H1 (cell line): ENCODE data around the gene BLTP1. TPM values are rescaled to one million over a fixed set of nuclear protein-coding genes. Genes with fewer than 3 reads are reported as not detected.

ENCODE experiments used
- MAX ChIP-seq: IDR thresholded peaks from 2 replicates; pipeline ENCODE4 v1.6.1; 2012; ENCODE audit warnings: inconsistent platforms
- polyA plus RNA-seq, 7 experiments: library from polyadenylated mRNA; depleted of rRNA in 3 of 7; stranded (reverse) in 5 of 7; unstranded in 2 of 7; fragments of >200 nt in 5 of 7; fragments of 200-250 nt in 2 of 7; gene quantifications; 1 replicate in 5 of 7; 2 replicates in 1 of 7; 4 replicates in 1 of 7; pipeline versions ENCODE4 v1.2.1 to v1.2.3, GENCODE V29; 2011 to 2013; ENCODE audit warnings: missing spikeins in 2 of 7, mixed read lengths in 2 of 7
- total RNA-seq: library from RNA; stranded (reverse); fragmentation: NEBNext Ultra II Directional; extraction: Animal tissue kit (Norgen Biotek cat#: 25700); gene quantifications from 2 replicates; pipeline ENCODE4 v1.2.1, GENCODE V29; 2021

Gene BLTP1
- total and polyA plus RNA-seq, 2 of the 8 experiments (the other 6 are each of a cell fraction or from before 2014, with no cell fraction given), result 14.0 to 27.9 TPM

DNA sequence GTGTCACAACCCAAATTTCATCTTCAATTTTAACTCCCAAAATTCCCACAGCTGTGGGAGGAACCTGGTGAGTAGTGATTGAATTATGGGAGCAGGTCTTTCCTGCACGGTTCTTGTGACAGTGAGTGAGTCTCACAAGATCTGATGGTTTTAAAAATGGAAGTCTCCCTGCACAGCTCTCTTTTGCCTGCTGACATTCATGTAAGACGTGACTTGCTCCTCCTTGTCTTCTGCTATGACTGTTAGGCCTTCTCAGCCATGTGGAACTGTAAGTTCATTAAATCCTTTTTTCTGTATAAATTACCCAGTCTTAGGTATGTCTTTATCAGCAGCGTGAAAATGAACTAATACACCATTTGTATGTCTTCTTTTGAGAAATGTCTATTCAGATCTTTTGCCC is 13.0 kb upstream of the BLTP1 start (continued):
- TF ChIP-seq MAX, result no peak
- TF ChIP-seq, all 59 proteins: peak for 0
